ENCODE measurements around the gene DHRS13. TPM values are rescaled to one million over a fixed set of nuclear protein-coding genes. Genes with fewer than 3 reads are reported as not detected.

Gene DHRS13
- total and polyA plus RNA-seq, 2 donors (not counting 1 experiment from before 2014, with no cell fraction given), result 11.9 to 28.1 TPM

- Histone ChIP-seq H3K36me3 (replicated peaks in 1 of 2; ENCODE audit: control extremely low read depth in 1 of 2, control insufficient read depth in 1 of 2, extremely low read depth in 1 of 2, insufficient read depth in 2 of 2, low read length in 1 of 2) (no peaks in the 10 kb centered on the region), H3K4me3 (ENCODE audit: control extremely low read depth in 1 of 5, extremely low read depth in 1 of 5, insufficient read depth in 1 of 5, low read depth in 2 of 5, low read length in 4 of 5) (peak overlapping the region; percentile 81 to 93 (median 85)), H2AFZ (ENCODE audit: insufficient read depth, low read depth, low read length, poor library complexity, severe bottlenecking) (peak overlapping the region; percentile 89), H3K27ac (ENCODE audit: low read length in 2 of 2) (peak overlapping the region; percentile 67 to 76), H3K9me3 (ENCODE audit: control extremely low read depth in 1 of 3, control insufficient read depth in 2 of 3, insufficient read depth in 1 of 3, low read length in 2 of 3) (no peaks in the 10 kb centered on the region), H3K4me1 (ENCODE audit: control insufficient read depth in 2 of 2, insufficient read depth in 2 of 2, low read length in 2 of 2) (peaks cover 33 to 39% of the 10 kb centered on the region in 2 donors), H3K79me2 (ENCODE audit: control insufficient read depth, insufficient read depth, low read length) (peaks cover 58% of the 10 kb centered on the region), H3K9ac (ENCODE audit: low read length) (peak overlapping the region; percentile 71), H4K20me1 (ENCODE audit: control insufficient read depth, insufficient read depth, low read length, poor library complexity, severe bottlenecking) (peaks cover 28% of the 10 kb centered on the region), H3K27me3 (replicated peaks in 1 of 4; ENCODE audit: control extremely low read depth in 1 of 4, control insufficient read depth in 3 of 4, insufficient read depth in 4 of 4, low read length in 3 of 4) (no peaks in the 10 kb centered on the region), H3K4me2 (replicated peaks; ENCODE audit: low read depth, low read length, poor library complexity, severe bottlenecking) (peak overlapping the region; percentile 92)
- under 1% methylated on average over 32 of the region's 51 CpGs for WGBS (ENCODE audit: insufficient coverage)
- peak overlapping the region; percentile 92 for H3K27ac Mint-ChIP-seq
- no peaks in the 10 kb centered on the region for H3K9me3 Mint-ChIP-seq (ENCODE audit: insufficient read depth)
- H3K4me1 Mint-ChIP-seq, result peaks cover 29% of the 10 kb centered on the region
- TF ChIP-seq CTCF (IDR thresholded peaks at IDR 0.05) (no peak), EZH2 (IDR thresholded peaks at IDR 0.05; ENCODE audit: borderline replicate concordance, insufficient read depth, low read depth, low read length, poor library complexity, severe bottlenecking) (no peak)
- POLR2A ChIA-PET, result interaction anchor here (0.6 to 4.4 kb wide), 15 partner anchors 40 to 617 kb away, joined by 3 to 27 read pairs (median 8); partner anchors contain the start of genes DHRS13, FAM222B, NEK8 and PIGS
- CTCF ChIA-PET, result interaction anchor here (1.0 to 4.6 kb wide), 10 partner anchors 25 to 307 kb away, joined by 3 to 58 read pairs (median 7); partner anchors contain the start of genes FLOT2, MYO18A, NEK8 and RPL23A
- intact Hi-C loops (cut with micrococcal nuclease), result loop anchor here (1.0 to 10.0 kb wide), 5 partner anchors 49 to 614 kb away; partner anchors contain the start of genes ABHD15, FAM222B, NEK8 and POLDIP2
- H3K27me3 Mint-ChIP-seq, result no peaks in the 10 kb centered on the region
- ATAC-seq (ENCODE audit: low read depth) (no peak), DNase-seq (no peak)
- peak overlapping the region; percentile 95 for H3K4me3 Mint-ChIP-seq
These were observed 48.0 kb upstream of the DHRS13 start for GRCh38 chr17:28950752-28951427.
